Colonic mucosa (tissue), 4 donors: Measurements from ENCODE around the gene MBD3L4. TPM values are rescaled to one million over a fixed set of nuclear protein-coding genes. Genes with fewer than 3 reads are reported as not detected.
"Not testable (repeated sequence)": the region's sequence is repeated elsewhere in the genome, so short reads cannot be mapped to it uniquely, and the experiment has no call there.

Experiments used
- DNase-seq: peaks from one replicate; pipeline ENCODE4 v3.0.0-alpha.2; 2020
- H3K27ac ChIP-seq: fragments of 200-600 bp; one replicate; pipeline ENCODE4 v1.8.0; 2021
- H3K27me3 ChIP-seq: fragments of 200-600 bp; one replicate; pipeline ENCODE4 v1.8.0; 2021
- H3K36me3 ChIP-seq: fragments of 200-600 bp; one replicate; pipeline ENCODE4 v1.8.0; 2021
- H3K4me1 ChIP-seq: fragments of 200-600 bp; one replicate; pipeline ENCODE4 v1.8.0; 2021; ENCODE audit warnings: mild to moderate bottlenecking
- H3K4me3 ChIP-seq: fragments of 200-600 bp; one replicate; pipeline ENCODE4 v1.8.0; 2021
- H3K9ac ChIP-seq, 2 donors: one replicate each; pipeline ENCODE4 v1.7.0; 2013; ENCODE audit warnings: control low read depth in 2 of 2, low read depth in 2 of 2, low read length in 2 of 2
- H3K9me3 ChIP-seq: fragments of 200-600 bp; one replicate; pipeline ENCODE4 v1.8.0; 2021
- CTCF ChIP-seq: fragments of 200-600 bp; IDR thresholded peaks from one replicate; pipeline ENCODE4 v1.8.0; 2022; ENCODE audit warnings: antibody characterized with exemption, mild to moderate bottlenecking
- intact Hi-C: fragments of 100-400 bp; cut with DNase I; formaldehyde crosslinking; loops from one replicate; pipeline ENCODE4 v1.14.1; 2022
- total RNA-seq, 2 donors: library from RNA; stranded (reverse); fragmentation: NEBNext Ultra II Directional in 1 of 2; extraction: Animal tissue kit (Norgen Biotek cat#: 25700) in 1 of 2; gene quantifications; one replicate each; pipeline ENCODE4 v1.2.1, GENCODE V29; 2021
- donor health status: healthy.
- donor health status: DM: no; HTN: no; CAD: no.
- donor health status: DM: no; HTN: no; CAD: no.

The MBD3L4 gene
- total RNA-seq, 2 donors from 2014 or later: not detected

GRCh38 chr19:7072541-7072940 is 32.6 kb upstream of the MBD3L4 start:
- no peak overlapping the region for H3K4me3 ChIP-seq
- no peaks in the 10 kb centered on the region for H3K27me3 ChIP-seq
- DNase-seq: peak; percentile 3
- peaks cover 28% of the 10 kb centered on the region for H3K36me3 ChIP-seq
- no peak overlapping the region for H3K9ac ChIP-seq
- no peak for TF ChIP-seq CTCF
- H3K9me3 ChIP-seq: no peaks in the 10 kb centered on the region
- no peak overlapping the region for H3K27ac ChIP-seq
- intact Hi-C loops: no loop called here
- H3K4me1 ChIP-seq: no peaks in the 10 kb centered on the region

GRCh38 chr19:7069904-7070226 is 29.9 kb upstream of the MBD3L4 start:
- Histone ChIP-seq H3K9me3 (no peaks in the 10 kb centered on the region), H3K4me3 (peak overlapping the region; percentile 95), H3K4me1 (no peaks in the 10 kb centered on the region), H3K27ac (peak overlapping the region; percentile 67), H3K9ac (peak overlapping the region; percentile 86 to 90), H3K36me3 (peaks cover 13% of the 10 kb centered on the region), H3K27me3 (no peaks in the 10 kb centered on the region)
- intact Hi-C loops: no loop called here
- DNase-seq: no peak
- TF ChIP-seq CTCF: no peak

- intact Hi-C loops: no loop called here
These were observed 29.3 kb upstream of the MBD3L4 start, which contains the start of gene ZNF557 for GRCh38 chr19:7069042-7069903. Gene ZNF557, plus strand, starts transcription at chr19:7069703. Its CDS starts 5,372 bp downstream, at chr19:7075075.

GRCh38 chr19:7068599-7068998 is 28.6 kb upstream of the MBD3L4 start:
- intact Hi-C loops: no loop called here
- DNase-seq: no peak

More at GRCh38 chr19:7069042-7069903, 29.3 kb upstream of the MBD3L4 start, which contains the start of gene ZNF557:
- Histone ChIP-seq H3K27ac (peak within 1 kb of the TSS; percentile 67), H3K4me1 (no peaks in the 10 kb centered on the region), H3K36me3 (peaks cover 13% of the 10 kb centered on the region), H3K9me3 (no peaks in the 10 kb centered on the region), H3K4me3 (peak within 1 kb of the TSS; percentile 95), H3K9ac (peak within 1 kb of the TSS; percentile 86 to 90), H3K27me3 (no peaks in the 10 kb centered on the region)
- TF ChIP-seq CTCF: no peak
- peak; percentile 99 for DNase-seq

GRCh38 chr19:7067716-7068115 is 27.7 kb upstream of the MBD3L4 start:
- Histone ChIP-seq H3K4me1 (no peaks in the 10 kb centered on the region), H3K36me3 (peaks cover 7% of the 10 kb centered on the region), H3K9me3 (no peaks in the 10 kb centered on the region), H3K27ac (no peak overlapping the region), H3K4me3 (no peak overlapping the region), H3K9ac (no peak overlapping the region), H3K27me3 (no peaks in the 10 kb centered on the region)
- DNase-seq: no peak
- intact Hi-C loops: no loop called here
- no peak for TF ChIP-seq CTCF

More at GRCh38 chr19:7068599-7068998, 28.6 kb upstream of the MBD3L4 start:
- no peaks in the 10 kb centered on the region for H3K27me3 ChIP-seq
- no peak for TF ChIP-seq CTCF
- peaks cover 13% of the 10 kb centered on the region for H3K36me3 ChIP-seq
- H3K4me3 ChIP-seq: no peak overlapping the region
- H3K9ac ChIP-seq: peak overlapping the region in 1 of 2 donors; percentile 24
- no peaks in the 10 kb centered on the region for H3K4me1 ChIP-seq
- no peaks in the 10 kb centered on the region for H3K9me3 ChIP-seq
- H3K27ac ChIP-seq: no peak overlapping the region

- H3K4me3 ChIP-seq, H3K4me1 ChIP-seq, H3K9ac ChIP-seq, intact Hi-C loops, H3K36me3 ChIP-seq, H3K27ac ChIP-seq, H3K9me3 ChIP-seq, H3K27me3 ChIP-seq: not testable (repeated sequence)
- DNase-seq: peak; percentile 34
These were observed 27.1 kb upstream of the MBD3L4 start for GRCh38 chr19:7067122-7067521.
